NCI-H510A (cell line): Measurements from ENCODE around the gene DNAJC15.
"Not testable (repeated sequence)": the region's sequence is repeated elsewhere in the genome, so short reads cannot be mapped to it uniquely, and the experiment has no call there.

Experiments used
- DNase-seq: peaks from one replicate; lab custom pipeline; 2025; lab: John Stamatoyannopoulos, UW

DNAJC15 gene

GRCh38 chr13:43005460-43006236 is 17.7 kb upstream of the DNAJC15 start:
- no peak for DNase-seq

DNA sequence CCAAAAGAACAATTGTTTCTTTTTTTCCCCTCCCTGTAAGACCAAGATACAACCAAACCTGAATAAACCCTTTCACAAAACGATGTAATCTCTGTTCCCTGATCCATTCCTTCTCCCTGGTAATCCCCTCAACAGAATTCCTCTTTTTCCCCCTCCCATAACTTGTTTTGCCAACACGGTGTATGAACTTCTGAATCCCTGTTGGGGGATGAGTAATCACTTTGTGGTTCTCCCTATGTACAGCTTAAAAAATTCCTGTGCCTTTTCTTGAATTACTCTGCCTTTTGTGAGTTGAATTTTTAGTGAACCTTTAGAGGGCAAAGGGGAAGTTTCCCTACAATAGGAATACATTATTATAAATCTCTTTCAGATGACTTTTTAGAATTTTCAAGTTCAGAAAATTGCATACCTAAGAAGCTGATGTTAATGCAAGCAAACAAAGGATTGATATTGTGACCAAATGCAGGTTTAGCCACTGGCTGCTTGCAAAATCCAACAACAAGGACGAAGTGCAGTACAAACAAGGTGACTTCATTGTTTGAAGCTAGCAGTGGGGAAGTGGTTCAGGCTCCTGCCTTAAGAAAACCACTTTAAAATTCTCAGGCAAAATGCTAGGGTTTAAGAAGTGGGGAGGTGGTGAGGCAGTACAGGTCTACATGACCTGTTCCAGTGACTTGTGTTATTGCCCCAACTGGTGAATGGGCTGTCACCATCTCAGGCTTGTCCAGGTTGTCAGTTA is 16.3 kb upstream of the DNAJC15 start:
- DNase-seq, result no peak

GRCh38 chr13:43008596-43008995 is 14.8 kb upstream of the DNAJC15 start:
- no peak for DNase-seq

- DNase-seq, result no peak
Measured at GRCh38 chr13:43009506-43009905, 13.9 kb upstream of the DNAJC15 start.

DNA sequence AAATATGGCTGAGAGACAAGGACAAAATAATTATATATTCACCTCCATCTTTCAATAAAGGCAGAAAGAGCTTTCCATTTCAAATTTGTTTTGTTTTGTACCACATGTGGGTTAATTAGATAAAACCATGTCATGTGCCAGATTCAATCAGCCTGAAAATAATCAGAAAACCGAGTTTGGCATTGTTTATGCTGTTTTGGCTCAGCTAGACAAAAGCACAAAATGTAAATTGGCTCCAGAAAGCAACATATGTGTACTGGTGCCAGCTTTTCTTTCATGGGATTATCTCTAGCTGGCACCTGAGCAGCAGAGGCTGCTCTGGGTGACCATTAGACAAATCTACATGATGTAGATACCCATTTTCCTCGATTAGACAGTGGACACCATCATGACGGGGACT is 9.2 kb upstream of the DNAJC15 start:
- no peak for DNase-seq

DNA sequence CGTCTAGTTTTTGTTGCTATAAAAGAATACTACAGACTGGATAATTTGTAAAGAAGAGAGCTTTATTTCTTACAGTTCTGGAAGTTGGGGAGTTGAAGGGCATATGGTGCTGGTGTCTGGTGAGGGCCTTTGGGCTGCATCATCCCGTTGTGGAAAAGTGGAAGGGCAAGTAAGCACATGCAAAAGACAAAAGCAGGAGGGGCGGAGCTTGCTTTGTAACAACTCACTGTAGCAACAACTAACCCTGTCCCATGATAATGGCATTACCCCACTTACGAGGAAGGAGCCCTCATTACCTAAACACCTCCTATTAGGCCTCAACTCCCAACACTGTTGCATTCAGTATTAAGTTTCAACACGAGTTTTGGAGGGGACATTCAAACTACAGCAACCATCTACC is 7.2 kb upstream of the DNAJC15 start:
- DNase-seq, result no peak

GRCh38 chr13:43019811-43020210 is 3.6 kb upstream of the DNAJC15 start:
- no peak for DNase-seq

DNA sequence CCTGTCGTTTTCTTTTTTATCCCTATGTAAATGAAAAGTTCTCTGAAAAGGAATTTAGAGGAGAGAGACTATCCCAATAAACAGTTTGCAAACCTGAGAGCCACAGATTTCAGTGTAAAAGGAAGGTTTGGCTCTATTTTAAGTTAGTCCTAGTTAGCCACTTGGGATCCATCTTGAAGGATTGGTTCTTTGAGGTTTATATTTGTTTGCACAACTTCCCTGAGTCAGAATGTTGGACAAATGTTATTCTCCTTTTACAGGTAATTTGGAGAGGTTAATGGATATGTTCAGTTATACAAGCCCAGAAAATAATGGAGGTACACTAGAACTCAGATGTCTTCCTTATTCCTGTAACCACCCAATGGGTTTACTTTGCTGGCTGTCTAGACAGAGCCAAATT is 2.6 kb upstream of the DNAJC15 start:
- no peak for DNase-seq

- no peak for DNase-seq
Measured at GRCh38 chr13:43021926-43022670, 1.3 kb upstream of the DNAJC15 start.

- no peak for DNase-seq
Measured at GRCh38 chr13:43022934-43023288, 475 bp upstream of the DNAJC15 start.

DNA sequence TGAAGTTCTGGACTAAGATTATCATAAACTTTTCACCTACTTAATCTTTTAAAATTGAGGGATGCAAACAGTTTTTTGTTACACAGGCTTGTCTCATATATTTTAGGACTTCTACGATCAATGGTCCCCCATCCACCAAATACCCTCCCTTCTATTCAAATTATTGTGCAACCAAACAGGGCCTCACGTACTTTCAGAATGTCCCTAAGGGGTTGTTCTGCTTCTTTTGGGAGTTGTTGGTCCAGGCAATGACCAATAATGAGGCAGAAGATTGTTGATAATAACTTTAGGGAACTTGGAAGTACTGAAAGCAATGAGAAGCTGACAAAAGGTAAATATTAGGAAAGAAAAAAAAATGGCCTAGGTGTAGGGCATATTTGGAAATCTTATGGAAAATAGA is 2.9 kb downstream of the DNAJC15 start:
- no peak for DNase-seq

- no peak for DNase-seq
Measured at GRCh38 chr13:43030548-43030947, 7.2 kb downstream of the DNAJC15 start.

DNA sequence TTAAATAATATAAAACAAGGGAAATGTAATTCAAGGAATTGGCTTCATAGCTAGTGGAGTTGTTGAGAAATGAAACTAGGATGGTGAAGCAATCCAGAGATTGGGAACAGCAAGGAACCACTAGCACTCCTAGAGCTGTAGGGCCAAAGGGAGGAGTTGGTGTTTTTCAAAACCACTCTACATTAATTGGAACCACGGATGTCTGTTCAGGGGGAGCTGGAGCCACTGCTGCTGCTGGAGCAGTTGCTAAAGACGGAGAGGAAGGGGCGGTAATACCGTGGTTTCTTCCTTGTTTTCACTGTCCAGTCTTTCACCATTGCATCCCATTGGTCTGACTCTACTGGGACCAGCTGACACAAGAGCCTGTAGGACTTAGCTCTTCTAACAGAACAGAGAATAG is 8.5 kb downstream of the DNAJC15 start:
- no peak for DNase-seq

DNA sequence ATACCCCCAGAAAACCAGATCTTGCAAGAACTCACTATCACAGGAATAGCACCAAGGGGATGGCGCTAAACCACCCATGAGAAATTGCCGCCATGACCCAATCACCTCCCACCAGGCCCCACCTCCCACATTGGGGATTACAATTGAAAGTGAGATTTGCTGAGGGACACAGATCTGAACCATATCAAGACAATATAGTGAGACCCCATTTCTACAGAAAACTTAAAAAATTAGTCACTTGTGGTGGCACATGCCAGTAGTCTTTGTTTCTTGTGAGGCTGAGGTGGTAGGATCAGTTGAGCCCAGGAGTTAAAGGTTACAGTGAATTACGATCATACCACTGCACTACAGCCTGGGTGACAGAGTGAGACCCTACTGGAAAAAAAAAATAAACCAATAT is 9.7 kb downstream of the DNAJC15 start:
- no peak for DNase-seq

DNA sequence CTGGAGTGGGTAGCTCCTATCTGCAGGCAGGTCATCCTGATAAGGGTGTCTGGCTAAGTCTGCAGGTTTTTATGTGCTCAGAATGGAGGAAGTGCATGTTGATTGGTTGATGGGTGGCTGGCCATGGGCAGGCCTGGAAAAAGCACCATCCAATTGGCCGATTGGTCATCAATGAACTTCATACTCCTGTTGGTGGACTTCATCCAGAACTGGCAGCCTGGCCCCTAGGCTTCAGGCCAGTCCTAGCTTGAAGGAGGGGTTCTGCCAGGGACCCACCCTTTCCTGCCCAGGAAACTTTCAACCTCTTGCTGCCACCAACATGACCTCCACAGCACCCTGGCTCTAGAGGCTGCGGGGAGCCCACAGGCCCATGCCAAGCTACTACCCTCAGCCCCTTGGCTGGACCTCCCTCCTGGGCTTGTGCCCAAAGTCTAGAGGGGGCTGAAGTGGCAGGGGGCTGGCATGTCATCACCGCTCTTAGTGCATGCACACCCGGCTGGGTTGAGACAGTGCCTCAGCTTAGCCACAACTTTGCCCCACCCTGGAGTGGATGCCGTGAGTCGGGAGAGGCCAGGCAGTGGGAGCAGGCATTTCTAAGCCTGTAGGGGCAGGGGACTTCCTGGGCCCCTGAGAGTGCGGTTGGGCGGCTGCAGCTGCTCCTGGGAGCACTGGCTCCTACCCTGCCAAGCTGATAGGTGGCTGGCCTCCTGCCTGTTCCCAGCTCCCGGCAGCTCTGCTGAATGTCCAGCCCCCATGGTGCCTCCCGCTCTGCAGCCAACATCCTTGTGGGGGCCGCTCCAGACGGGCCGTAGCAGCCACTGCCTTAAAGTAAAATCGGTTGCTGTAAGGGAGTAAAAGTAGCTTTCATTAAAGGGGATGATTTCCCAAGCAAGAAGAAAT is 13.2 kb downstream of the DNAJC15 start:
- no peak for DNase-seq

GRCh38 chr13:43039966-43040365 is 16.6 kb downstream of the DNAJC15 start:
- no peak for DNase-seq

GRCh38 chr13:43040581-43041368 is 17.4 kb downstream of the DNAJC15 start:
- DNase-seq, result not testable (repeated sequence)

DNA sequence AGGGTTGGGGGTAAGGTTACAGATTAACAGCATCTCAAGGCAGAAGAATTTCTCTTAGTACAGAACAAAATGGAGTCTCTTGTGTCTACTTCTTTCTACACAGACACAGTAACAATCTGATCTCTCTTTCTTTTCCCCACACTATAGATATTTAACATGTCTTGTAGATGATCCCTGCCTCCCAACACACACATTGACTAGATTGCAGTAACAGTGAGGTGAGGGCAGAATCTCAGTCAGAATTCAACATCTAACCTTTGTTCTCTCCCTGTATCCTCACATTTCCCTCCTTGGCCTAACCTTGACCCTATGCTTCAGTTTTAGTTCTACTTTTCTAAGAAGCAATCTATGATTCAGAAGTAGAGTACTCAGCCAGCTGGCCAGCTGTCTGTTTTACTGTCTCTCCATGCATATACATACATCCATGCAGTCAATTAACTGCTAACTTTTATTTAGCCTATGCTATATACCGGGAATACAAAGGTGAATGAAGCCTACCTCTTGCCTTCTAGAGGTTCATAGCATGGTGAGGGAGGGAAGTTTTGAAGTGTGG is 18.1 kb downstream of the DNAJC15 start:
- DNase-seq, result no peak

DNA sequence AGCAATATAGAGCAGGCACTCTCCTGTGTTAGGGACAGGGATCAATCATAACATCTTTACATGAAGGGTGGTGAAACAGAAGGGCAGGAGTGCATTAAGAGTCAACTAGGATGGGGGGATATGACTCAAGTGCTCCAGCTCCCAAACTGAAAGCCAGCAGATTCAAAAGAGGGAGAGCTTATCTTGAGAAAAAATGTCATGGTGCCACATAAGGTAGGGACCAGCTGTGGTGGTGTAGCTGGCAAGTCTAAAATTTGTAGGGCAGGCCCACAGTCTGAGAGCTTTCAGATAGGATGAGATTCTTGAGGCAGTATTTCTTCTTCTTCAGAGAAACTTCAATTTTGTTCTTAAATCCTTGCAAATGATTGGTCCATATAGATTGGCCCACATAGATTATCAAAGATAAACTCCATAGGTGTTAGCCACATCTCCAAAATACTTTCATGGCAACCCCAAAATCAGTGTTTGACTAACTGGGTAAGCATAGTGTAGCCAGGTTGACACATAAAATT is 19.1 kb downstream of the DNAJC15 start:
- no peak for DNase-seq

GRCh38 chr13:43044720-43045301 is 21.4 kb downstream of the DNAJC15 start:
- no peak for DNase-seq
